HG03565 (cell line): ENCODE data around the gene ZC3H10.
A peak's percentile ranks its signal among the peaks of the same experiment; 100 is the strongest.

Experiments
- ATAC-seq: cut with Tn5 transposase; IDR thresholded peaks from one replicate; pipeline ENCODE4 v1.9.1; 2021; ENCODE audit warnings: mild to moderate bottlenecking, moderate library complexity; ENCODE audit not compliant: unreplicated experiment

The ZC3H10 gene

GRCh38 chr12:56126732-56127239 is 8.7 kb downstream of the ZC3H10 start:
- ATAC-seq = no peak

- no peak for ATAC-seq
Observed at GRCh38 chr12:56127485-56127887, 9.4 kb downstream of the ZC3H10 start.

- peak; percentile 82 for ATAC-seq
Observed at GRCh38 chr12:56127888-56128669, 10.0 kb downstream of the ZC3H10 start, which contains the start of gene ESYT1. Gene ESYT1, plus strand, starts transcription at chr12:56128267. Its CDS starts 53 bp downstream, at chr12:56128320.

GRCh38 chr12:56128670-56129205 is 10.7 kb downstream of the ZC3H10 start:
- no peak for ATAC-seq

GRCh38 chr12:56129206-56129941 is 11.3 kb downstream of the ZC3H10 start:
- no peak for ATAC-seq

- ATAC-seq = no peak
Observed at GRCh38 chr12:56129942-56130495, 12.0 kb downstream of the ZC3H10 start.

GRCh38 chr12:56130876-56131275 is 12.8 kb downstream of the ZC3H10 start:
- no peak for ATAC-seq

- ATAC-seq = no peak
Observed at GRCh38 chr12:56134897-56135296, 16.8 kb downstream of the ZC3H10 start.

- ATAC-seq = no peak
Observed at GRCh38 chr12:56137853-56138571, 19.9 kb downstream of the ZC3H10 start.

- no peak for ATAC-seq
Observed at GRCh38 chr12:56141946-56142784, 24.1 kb downstream of the ZC3H10 start.

GRCh38 chr12:56143217-56143616 is 25.2 kb downstream of the ZC3H10 start:
- ATAC-seq = no peak

- ATAC-seq = no peak
Observed at GRCh38 chr12:56143870-56144269, 25.8 kb downstream of the ZC3H10 start.

GRCh38 chr12:56145217-56145616 is 27.2 kb downstream of the ZC3H10 start:
- no peak for ATAC-seq

- no peak for ATAC-seq
Observed at GRCh38 chr12:56146492-56147460, 28.7 kb downstream of the ZC3H10 start.

GRCh38 chr12:56150563-56150962 is 32.5 kb downstream of the ZC3H10 start:
- ATAC-seq = no peak

- peak; percentile 30 for ATAC-seq
Observed at GRCh38 chr12:56151672-56152131, 33.6 kb downstream of the ZC3H10 start.

- peak; percentile 90 for ATAC-seq
Observed at GRCh38 chr12:56152132-56152755, 34.2 kb downstream of the ZC3H10 start, which contains the start of gene MYL6B. Gene MYL6B, plus strand, starts transcription at chr12:56152587. Its CDS starts 1,332 bp downstream, at chr12:56153919.
